Lower leg skin (tissue), 4 donors: ENCODE data around the gene TGFA. TPM values are rescaled to one million over a fixed set of nuclear protein-coding genes. Genes with fewer than 3 reads are reported as not detected.

Experiments used
- DNase-seq, 2 donors: peaks; one replicate each; pipeline ENCODE4 v3.0.0-alpha.2; 2019; ENCODE audit warnings: low spot score in 2 of 2
- H3K4me3 ChIP-seq: fragments of 200-600 bp; sonication (generic); 2 replicates; pipeline ENCODE4 v1.5.1; 2017; ENCODE audit warnings: mild to moderate bottlenecking, low read depth; ENCODE audit not compliant: poor library complexity, severe bottlenecking
- POLR2A ChIP-seq, 2 donors: fragments of 450-650 bp; IDR thresholded peaks; one replicate each; pipeline ENCODE4 v1.6.1; 2016 to 2017; ENCODE audit warnings: antibody characterized with exemption in 2 of 2, mild to moderate bottlenecking in 1 of 2, moderate library complexity in 1 of 2
- whole genome bisulfite sequencing, 2 donors: methylation state at CpG; one replicate each; pipeline ENCODE4 v1.1.5; 2018; 5-methylcytosine and 5-hydroxymethylcytosine counted together
- intact Hi-C: fragments of 100-400 bp; cut with DNase I; formaldehyde crosslinking; loops from one replicate; pipeline ENCODE4 v1.15.0; 2023; ENCODE audit warnings: low total_unique reads
- total RNA-seq, 4 donors: library from RNA; depleted of rRNA; stranded (reverse); fragments of >200 nt; gene quantifications; one replicate each; pipeline ENCODE4 v1.1.0, GENCODE V29; 2016
- TF ChIP-seq, protein P1 (sequence below), 3 donors: fragments of 450-650 bp; IDR thresholded peaks; one replicate each; pipeline ENCODE4 v1.5.1; 2016; ENCODE audit warnings: antibody characterized with exemption in 3 of 3, mild to moderate bottlenecking in 3 of 3, moderate library complexity in 2 of 3

TGFA gene
- total RNA-seq, 4 donors from 2014 or later: 56.5 to 78.3 (median 65.0) TPM

DNA sequence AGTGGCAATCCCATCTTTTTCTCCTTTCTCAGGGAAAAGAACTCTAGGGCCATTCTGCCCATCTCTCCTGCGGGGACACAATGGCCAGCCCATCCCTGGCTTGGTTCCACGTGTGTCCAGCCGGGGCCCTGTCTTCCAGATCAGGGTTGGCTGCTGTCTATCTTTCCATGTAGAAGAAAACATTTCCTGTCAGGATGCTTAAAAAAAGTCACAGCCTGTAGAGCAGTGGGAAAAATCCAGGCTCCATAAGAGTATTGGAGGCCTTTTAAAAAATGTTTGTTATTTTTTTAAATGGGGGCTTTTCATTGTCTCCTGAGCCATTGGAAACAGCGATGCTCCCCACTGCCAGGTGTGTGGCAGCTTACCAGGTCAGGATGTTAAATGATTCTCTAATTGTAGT is 105.6 kb downstream of the TGFA start:
- WGBS, 2 donors: 65 to 75% methylated on average over 4 of the region's 4 CpGs
- intact Hi-C loops: no loop called here
- TF ChIP-seq, protein P1, sequence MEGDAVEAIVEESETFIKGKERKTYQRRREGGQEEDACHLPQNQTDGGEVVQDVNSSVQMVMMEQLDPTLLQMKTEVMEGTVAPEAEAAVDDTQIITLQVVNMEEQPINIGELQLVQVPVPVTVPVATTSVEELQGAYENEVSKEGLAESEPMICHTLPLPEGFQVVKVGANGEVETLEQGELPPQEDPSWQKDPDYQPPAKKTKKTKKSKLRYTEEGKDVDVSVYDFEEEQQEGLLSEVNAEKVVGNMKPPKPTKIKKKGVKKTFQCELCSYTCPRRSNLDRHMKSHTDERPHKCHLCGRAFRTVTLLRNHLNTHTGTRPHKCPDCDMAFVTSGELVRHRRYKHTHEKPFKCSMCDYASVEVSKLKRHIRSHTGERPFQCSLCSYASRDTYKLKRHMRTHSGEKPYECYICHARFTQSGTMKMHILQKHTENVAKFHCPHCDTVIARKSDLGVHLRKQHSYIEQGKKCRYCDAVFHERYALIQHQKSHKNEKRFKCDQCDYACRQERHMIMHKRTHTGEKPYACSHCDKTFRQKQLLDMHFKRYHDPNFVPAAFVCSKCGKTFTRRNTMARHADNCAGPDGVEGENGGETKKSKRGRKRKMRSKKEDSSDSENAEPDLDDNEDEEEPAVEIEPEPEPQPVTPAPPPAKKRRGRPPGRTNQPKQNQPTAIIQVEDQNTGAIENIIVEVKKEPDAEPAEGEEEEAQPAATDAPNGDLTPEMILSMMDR (IDR thresholded peaks at IDR 0.05): no peak
- TF ChIP-seq POLR2A (IDR thresholded peaks at IDR 0.05): no peak
- no peak overlapping the region for H3K4me3 ChIP-seq
- no peak for DNase-seq

GRCh38 chr2:70443726-70444125 is 109.9 kb downstream of the TGFA start:
- 60 to 63% methylated on average over 1 of the region's 1 CpG for WGBS, 2 donors
- TF ChIP-seq, protein P1 (IDR thresholded peaks at IDR 0.05): no peak
- no peak for TF ChIP-seq POLR2A (IDR thresholded peaks at IDR 0.05)
- intact Hi-C loops: no loop called here
- no peak for DNase-seq
- no peak overlapping the region for H3K4me3 ChIP-seq

GRCh38 chr2:70443078-70443465 is 110.6 kb downstream of the TGFA start:
- TF ChIP-seq, protein P1 (IDR thresholded peaks at IDR 0.05): no peak
- TF ChIP-seq POLR2A (IDR thresholded peaks at IDR 0.05): no peak
- H3K4me3 ChIP-seq: no peak overlapping the region
- DNase-seq: no peak
- WGBS, 2 donors: 63 to 64% methylated on average over 2 of the region's 2 CpGs
- intact Hi-C loops: no loop called here

GRCh38 chr2:70442301-70443077 is 111.1 kb downstream of the TGFA start:
- TF ChIP-seq, protein P1 (IDR thresholded peaks at IDR 0.05): no peak
- no peak for TF ChIP-seq POLR2A (IDR thresholded peaks at IDR 0.05)
- no peak for DNase-seq
- 88 to 92% methylated on average over 8 of the region's 8 CpGs for WGBS, 2 donors
- no peak overlapping the region for H3K4me3 ChIP-seq
- intact Hi-C loops: no loop called here

DNA sequence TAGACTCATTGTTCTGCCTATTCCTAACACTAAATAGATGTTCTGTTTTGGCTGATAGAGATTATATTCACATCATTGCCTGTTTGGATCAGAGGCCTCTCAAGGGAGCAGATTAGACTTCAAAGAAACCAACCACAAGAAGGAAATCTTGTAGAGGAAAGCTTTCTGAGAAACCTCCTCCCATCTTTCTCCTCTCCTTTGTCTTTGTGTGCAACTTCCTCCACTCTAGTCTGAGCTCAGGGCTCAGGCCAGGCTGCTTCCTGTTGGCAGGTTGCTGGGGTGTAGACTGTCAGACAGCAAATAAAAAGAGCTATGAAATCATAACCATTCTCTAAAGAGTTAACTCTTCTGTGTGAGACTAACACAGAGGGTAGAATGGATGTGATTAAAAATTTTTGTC is 113.0 kb downstream of the TGFA start:
- H3K4me3 ChIP-seq: no peak overlapping the region
- intact Hi-C loops: no loop called here
- peak in 1 of 2 donors; percentile 6 for DNase-seq
- TF ChIP-seq POLR2A (IDR thresholded peaks at IDR 0.05): no peak
- TF ChIP-seq, protein P1 (IDR thresholded peaks at IDR 0.05): no peak

DNA sequence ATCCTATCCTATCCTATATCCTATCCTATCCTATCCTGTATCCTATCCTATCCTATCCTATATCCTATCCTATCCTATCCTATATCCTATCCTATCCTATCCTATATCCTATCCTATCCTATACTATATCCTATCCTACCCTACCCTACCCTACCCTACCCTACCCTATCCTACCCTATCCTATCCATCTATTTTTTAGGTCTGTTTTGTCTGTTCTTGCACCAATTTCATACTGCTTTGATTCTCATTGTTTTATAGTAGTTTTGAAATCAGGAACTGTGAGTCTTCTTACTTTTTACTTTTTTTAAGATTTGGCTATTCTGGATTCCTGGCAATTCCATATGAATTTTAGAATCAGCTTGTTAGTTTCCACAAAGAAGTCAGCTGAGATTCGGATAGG is 118.5 kb downstream of the TGFA start:
- intact Hi-C loops: no loop called here
- WGBS, 2 donors: 47 to 73% methylated on average over 1 of the region's 1 CpG
- H3K4me3 ChIP-seq: no peak overlapping the region
- TF ChIP-seq, protein P1 (IDR thresholded peaks at IDR 0.05): no peak
- TF ChIP-seq POLR2A (IDR thresholded peaks at IDR 0.05): no peak
- DNase-seq: no peak
